OCI-LY3 (cell line): Measurements from ENCODE around the gene UNC5B.

ENCODE experiments used
- CTCF ChIP-seq: fragments of 200-600, 300-600 bp; sonication (generic); IDR thresholded peaks from 2 replicates; pipeline ENCODE4 v1.5.1; 2014; ENCODE audit warnings: antibody characterized with exemption, low read length, low read depth
- EZH2phosphoT487 ChIP-seq: fragments of 200-600 bp; shearing (Covaris generic); IDR thresholded peaks from 2 replicates; pipeline ENCODE4 v1.6.1; 2018; ENCODE audit warnings: antibody characterized with exemption, mixed run types, low read depth

GRCh38 chr10:71184421-71184820 lies 27.9 kb upstream of the UNC5B start:
- TF ChIP-seq CTCF (no peak), EZH2phosphoT487 (no peak)
